GM08714 (cell line): ENCODE results near the gene DEPDC7.
"Not testable (repeated sequence)": the region's sequence is repeated elsewhere in the genome, so short reads cannot be mapped to it uniquely, and the experiment has no call there.

Experiments
- H3K4me3 ChIP-seq: fragments of 200-500 bp; sonication (Bioruptor generic); 2 replicates; pipeline ENCODE4 v1.5.1; 2014; ENCODE audit warnings: mild to moderate bottlenecking, low read length, inconsistent platforms
- ZNF274 ChIP-seq: IDR thresholded peaks from 2 replicates; pipeline ENCODE4 v1.6.1; 2012; ENCODE audit warnings: mild to moderate bottlenecking, low read depth, low read length

Gene DEPDC7

DNA sequence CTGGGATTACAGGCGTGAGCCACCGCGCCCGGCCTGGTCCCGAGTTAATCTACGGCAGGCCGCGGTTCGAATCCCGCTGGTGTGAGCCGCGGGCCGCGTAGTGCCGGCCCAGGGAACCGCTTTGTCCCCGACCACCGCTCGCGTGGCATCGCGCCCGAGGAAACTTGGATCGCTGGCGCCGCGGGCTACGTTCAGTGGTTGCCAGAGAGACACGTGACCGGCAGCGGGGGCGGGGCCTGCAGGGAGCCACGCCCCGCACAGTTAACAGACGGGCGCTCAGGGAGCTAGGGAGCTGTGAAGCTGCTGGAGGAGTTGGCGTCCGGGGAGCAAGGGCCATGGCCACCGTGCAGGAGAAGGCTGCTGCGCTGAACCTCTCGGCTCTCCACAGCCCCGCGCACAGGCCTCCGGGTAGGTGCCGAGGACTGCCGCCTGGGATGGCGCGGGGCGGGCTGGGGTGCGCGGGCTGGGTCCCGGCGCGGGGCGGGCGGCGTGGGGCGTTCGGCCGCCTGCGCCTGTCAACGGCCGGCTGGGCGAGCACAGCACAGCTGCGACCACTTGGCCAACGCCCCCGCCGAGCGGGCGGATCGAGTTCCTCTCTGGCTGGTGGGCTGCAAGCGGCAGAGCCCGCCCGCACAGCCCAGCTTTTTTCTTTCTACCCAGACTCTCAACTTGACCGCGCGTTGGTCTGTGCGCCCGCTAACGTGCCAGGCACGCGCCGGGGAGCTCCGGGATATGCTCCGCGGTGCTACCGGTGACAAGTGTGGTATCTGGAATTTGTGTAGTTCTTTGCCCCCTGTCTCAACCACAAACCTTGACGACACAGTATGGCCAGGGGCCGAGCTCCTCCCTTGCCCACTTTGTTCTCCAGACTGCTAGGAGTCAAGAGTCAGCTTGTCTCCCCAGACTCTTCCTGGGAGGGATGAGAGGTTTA lies at the start of gene DEPDC7:
TSS of gene DEPDC7 (plus strand) at position 258 of the 931 bp plus-strand sequence. CDS start at position 336, 78 bp downstream.
- peak within 1 kb of the TSS; percentile 71; the same call in 1 of the 2 replicates for H3K4me3 ChIP-seq
- TF ChIP-seq ZNF274: no peak

DNA sequence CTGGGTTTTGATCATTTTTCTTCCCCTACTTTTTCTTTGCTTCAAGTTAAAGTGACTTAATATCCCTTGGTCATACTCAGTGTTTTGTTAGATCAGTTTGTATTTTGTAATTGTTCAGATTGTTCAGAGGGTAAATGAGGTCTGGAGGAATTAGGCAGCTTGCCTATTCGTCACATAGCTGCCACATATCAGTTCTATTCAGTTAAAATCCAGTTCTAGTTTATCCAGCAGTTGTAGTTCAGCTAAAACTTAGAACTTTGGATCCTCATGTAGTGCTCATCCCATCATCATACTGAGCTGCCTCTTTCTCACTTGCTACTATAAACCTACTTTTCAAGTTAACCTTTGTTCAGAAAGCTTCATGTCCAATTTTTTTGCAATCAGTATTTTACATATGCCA lies 47.1 kb upstream of the DEPDC7 start:
- H3K4me3 ChIP-seq: no peak overlapping the region
- no peak for TF ChIP-seq ZNF274

DNA sequence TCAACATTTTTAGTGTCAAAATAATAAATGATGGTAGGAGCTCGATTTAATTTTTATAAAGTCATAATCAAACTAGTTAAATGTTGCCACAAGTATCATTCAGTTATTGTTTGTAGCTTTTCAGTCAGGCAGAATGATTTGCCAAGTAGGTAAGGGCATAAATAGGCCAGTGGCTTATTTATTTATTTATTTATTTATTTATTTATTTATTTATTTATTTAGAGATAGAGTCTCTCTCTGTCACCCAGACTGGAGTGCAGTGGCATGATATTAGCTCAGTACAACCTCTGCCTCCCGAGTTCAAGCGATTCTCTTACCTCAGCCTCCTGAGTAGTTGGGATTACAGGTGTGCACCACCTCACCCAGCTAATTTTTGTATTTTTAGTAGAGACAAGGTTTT lies 43.4 kb upstream of the DEPDC7 start:
- H3K4me3 ChIP-seq: not testable (repeated sequence)

DNA sequence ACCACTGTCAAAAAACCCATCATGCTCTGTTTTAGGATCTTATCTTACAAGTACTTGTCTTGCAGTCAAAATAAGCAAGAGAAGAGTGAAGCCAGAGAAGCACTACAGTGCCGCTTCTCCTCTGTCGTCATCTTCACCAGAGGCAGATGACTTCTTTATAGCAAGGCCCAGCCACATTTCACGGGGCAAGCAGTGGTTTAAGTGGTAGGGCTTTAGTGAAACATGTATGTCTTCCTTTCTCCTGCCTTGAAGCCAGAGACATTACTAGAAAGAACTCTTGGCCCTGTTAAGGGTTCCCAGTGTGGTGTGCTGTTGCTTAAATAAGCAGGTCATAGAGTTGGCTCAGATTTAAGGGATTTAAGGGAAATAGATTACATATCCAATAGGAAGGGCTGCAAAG lies 42.9 kb upstream of the DEPDC7 start:
- H3K4me3 ChIP-seq: no peak overlapping the region
- no peak for TF ChIP-seq ZNF274

DNA sequence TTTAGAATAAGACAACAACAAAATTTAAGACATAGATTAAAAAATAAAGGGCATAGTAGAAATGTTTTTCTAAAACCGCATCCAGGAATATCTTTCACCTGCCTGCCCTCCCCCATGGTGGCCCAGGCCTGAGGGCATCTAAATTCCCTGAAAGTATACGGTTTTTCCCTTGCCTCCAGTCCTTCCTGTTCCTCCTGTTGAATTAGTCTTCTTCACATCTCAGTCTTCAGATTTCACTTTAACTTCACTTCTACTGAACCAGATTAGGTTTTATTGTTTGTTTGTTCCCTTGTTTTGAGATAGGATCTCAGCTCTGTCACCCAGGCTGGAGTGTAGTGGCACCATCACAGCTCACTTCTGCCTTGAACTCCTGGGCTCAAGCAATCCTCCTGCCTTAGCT lies 33.1 kb upstream of the DEPDC7 start:
- H3K4me3 ChIP-seq: no peak overlapping the region
- no peak for TF ChIP-seq ZNF274

DNA sequence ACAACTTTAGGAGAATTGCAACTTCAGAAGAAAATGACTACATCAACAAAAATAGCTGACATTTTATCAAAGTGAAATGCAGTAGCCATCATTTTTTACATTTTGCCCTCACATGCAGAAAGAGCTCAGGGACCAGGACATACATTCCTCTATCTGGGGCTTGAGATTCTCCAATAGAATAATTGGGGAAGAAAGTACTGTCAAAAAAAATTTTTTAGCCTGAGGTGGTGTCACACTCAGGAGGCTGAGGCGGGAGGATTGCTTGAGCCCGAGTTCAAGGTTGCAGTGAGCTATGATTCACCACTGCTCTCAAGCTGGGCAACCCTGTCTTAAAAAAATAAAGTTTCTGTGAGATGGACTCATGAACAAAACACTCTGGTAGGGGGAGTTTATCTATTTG lies 32.2 kb upstream of the DEPDC7 start:
- no peak for TF ChIP-seq ZNF274
- H3K4me3 ChIP-seq: no peak overlapping the region

DNA sequence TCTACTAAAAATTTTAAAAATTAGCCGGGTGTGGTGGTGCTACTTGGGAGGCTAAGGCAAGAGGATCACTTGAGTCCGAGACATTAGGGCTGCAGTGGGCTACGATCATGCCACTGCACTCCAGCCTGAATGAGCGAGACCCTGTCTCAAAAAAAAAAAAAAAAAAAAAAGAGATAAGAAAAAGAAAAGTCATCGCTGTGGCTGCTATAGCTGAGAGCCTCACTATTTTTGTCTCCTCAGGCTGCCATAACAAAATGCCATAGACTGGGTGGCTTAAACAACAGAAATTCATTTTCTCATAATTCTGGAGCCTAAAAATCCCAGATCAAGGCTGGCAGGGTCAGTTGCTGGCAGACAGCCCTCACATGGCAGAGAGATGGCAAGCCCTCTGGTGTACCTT lies 30.1 kb upstream of the DEPDC7 start:
- no peak for TF ChIP-seq ZNF274
- no peak overlapping the region for H3K4me3 ChIP-seq

DNA sequence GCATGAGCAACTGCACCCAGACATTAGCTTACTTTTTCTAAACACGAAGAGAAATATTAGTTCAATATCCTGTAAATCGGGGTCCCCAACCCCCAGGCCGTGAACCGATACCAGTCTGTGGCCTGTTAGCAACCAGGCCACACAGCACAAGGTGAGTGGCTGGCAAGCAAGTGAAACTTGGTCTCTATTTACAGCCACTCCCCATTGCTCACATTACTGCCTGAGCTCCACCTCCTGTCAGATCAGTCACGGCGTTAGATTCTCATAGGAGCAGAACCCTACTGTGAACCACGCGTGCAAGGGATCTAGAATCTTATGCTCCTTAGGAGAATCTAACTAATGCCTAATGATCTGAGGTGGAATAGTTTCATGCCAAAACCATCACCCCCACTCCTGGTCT lies 27.8 kb upstream of the DEPDC7 start:
- TF ChIP-seq ZNF274: no peak
- H3K4me3 ChIP-seq: no peak overlapping the region

DNA sequence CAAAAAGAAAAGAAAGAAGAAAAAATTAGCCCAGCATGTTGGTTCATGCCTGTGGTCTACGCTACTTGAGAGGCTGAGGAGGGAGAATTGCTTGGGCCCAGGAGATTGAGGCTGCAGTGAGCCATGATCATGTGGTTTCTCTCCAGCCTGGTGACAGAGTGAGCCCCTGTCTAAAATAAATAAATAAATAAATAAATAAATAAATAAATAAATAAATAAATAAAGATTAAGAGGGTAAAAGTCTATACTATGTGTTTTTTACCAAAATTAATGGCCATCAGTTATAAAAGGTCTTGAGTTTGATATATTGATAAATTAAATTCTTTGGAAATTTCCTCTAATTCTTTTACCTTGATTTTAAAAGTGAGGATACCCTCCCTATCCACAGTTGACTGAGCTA lies 25.2 kb upstream of the DEPDC7 start:
- TF ChIP-seq ZNF274: no peak
- H3K4me3 ChIP-seq: no peak overlapping the region

DNA sequence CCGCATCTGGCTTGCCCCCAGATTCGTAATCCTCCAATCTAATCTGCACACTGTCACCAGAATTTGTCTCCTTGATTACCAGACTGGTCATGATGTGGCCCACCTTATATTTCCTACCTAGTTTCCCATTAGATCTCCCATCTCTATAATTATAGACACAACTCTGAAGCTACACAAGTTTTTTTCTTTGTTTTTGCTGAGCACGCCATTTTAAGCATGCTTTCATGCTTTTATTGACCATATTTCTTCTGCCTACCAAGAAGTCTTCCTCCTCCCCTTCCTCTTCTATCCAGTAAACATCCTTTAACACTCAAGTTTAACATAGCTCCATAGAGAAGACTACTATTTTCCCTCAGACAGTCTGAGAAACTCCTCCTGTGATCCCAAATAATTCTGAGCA lies 24.3 kb upstream of the DEPDC7 start:
- no peak for TF ChIP-seq ZNF274
- no peak overlapping the region for H3K4me3 ChIP-seq

DNA sequence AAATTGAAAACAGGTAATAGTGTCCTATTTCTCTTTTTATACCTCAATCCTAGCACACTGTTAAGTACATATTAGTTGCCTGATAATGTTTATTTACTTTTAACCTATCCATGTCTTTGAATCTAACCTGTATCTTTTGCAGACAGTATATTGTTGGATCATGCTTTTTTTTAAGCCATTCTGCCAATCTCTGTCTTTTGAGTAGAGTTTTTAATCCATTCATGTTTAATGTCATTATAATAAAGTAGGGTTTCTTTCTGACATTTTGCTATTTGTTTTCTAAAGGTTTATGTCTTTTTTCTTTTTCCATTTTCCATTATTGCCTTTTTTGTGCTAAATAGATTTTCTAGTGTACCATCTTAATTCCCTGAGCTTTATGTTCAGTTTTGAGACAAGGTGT lies 23.8 kb upstream of the DEPDC7 start:
- H3K4me3 ChIP-seq: no peak overlapping the region
- no peak for TF ChIP-seq ZNF274

DNA sequence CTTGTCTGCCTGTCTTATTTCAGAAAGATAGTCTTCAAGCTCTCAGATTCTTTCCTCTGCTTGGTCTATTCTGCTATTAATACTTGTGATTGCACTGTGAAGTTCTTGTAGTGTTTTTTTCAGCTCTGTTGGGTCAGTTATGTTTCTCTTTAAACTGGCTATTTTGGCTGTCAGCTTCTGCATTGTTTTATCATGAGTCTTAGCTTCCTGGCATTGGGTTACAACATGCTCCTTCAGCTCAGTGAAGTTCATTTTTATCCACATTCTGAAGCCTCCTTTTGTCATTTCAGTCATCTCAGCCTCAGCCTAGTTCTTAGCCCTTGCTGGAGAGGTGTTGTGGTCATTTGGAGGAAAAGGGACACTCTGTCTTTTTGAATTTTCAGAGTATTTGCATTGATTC lies 15.5 kb upstream of the DEPDC7 start:
- no peak for TF ChIP-seq ZNF274
- no peak overlapping the region for H3K4me3 ChIP-seq

DNA sequence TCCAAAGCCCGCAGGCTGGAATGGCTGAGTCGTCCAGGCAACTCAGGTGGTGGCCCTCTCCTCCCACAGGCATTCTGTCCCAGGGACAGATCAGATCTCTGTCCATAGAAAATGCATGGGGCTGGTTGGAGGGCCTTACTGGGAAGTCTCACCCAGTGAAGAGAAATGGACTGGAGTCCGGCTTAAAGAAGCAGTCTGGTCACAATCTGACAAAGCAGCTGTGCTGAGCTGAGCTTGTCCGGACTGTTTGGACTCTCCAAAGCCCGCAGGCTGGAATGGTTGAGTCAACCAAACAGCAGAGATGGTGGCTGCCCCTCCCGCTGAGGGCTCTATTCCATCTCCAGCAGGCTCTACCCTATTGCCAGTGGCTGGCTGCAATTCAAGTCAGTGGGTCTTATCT lies 14.4 kb upstream of the DEPDC7 start:
- H3K4me3 ChIP-seq: no peak overlapping the region

DNA sequence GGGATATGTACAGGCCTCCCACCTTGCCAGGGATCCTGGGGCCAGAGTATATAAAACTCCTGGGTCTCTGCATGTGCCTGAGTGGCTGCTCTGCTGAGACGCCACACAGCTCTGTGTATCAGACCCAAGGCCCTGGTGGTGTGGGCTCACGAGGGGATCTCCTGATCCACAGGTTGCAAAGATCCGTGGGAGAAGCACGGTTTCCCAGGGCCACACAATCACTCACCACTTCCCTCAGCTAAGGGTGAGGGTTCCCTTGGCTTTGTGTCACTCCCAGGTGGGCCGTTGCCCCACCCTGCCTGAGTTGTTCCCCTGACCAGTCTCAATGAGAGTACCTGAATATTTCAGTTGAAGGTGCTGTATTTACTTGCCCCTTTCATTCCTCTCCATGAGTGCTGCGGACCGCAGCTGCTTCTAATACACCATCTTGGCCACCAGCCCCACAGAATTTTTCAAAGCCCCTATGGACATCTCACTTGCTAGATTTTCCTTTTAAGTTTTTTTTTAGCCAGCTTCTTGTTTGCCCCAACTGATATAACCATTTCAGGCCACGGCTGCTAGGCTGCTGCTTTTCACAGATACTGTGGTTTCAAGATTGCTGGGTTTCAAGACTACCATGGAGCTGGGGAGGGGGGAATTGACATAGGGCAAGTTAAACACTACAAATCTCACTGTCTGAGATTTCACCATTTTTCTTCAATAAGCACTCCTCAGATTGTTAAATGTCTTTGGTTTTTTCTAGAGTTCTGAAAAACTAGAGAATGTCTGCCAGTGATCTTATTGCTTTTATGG lies 13.7 kb upstream of the DEPDC7 start:
- TF ChIP-seq ZNF274: no peak
- no peak overlapping the region for H3K4me3 ChIP-seq

More for the DNA sequence above, 14.4 kb upstream of the DEPDC7 start:
- no peak for TF ChIP-seq ZNF274

DNA sequence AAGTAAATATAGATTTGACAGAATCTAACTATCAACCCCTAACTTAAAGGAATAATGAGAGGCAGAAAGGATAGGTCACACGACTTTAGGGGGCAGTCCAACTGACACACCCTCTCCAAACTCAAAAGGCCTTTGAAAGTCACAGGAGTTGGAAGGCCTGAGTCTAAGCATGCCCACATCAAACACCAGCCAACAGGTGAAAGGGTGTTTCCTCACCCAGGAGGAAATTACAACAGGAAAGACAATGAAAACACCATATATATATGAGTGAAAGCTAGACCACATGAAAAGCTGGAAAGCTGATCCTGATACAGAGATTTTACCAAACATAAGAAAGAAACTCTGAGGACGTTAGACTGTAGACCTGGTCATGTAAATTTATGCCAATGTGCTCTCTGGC lies 10.5 kb upstream of the DEPDC7 start:
- H3K4me3 ChIP-seq: no peak overlapping the region
- no peak for TF ChIP-seq ZNF274
